Measurements from ENCODE around the gene SSBP4. TPM values are rescaled to one million over a fixed set of nuclear protein-coding genes. Genes with fewer than 3 reads are reported as not detected.
"Not testable (repeated sequence)": the region's sequence is repeated elsewhere in the genome, so short reads cannot be mapped to it uniquely, and the experiment has no call there.

SSBP4 gene
- total RNA-seq, 1 donor from 2014 or later, result 119 TPM

DNA sequence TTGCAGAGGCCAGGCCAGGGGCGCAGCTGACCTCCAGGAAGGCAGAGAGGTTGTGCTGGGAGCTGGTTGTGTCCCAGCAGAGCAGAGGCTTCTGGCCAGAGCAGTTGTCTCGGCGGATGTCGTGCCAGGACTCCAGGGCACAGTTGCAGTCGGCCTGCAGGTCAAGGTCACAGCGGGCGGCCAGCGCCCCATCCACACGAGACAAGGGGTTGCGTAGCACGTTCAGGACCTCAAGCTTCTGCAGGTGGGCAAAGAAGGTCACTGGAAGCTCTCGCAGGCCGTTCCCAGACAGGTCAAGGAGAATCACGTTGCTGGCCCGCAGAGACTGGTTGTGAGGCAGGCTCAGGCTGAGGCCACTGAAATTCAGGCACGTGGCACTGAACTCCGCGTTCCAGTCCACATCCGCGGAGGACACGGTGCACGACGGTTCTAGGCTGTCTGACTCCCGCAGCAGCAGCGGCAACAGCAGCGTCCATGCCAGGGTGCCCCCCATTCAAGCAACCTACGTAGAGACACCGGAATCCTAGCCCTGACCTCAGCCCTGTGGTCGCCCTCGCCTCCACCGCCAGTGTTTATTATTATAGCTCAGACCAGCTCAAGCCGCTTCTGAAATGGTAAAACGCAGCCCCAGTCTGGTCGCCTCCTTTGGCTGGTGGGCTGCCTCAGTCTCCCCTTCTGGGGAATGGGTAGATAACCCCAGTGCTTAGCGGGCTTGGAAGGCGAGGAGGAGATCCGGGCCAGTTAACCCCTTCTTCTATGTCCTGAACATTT lies 22.5 kb upstream of the SSBP4 start:
- H3K4me3 ChIP-seq (ENCODE audit: low read depth, low read length), result no peak overlapping the region
- no peak for DNase-seq (ENCODE audit: low read depth)
- TF ChIP-seq, protein P1, sequence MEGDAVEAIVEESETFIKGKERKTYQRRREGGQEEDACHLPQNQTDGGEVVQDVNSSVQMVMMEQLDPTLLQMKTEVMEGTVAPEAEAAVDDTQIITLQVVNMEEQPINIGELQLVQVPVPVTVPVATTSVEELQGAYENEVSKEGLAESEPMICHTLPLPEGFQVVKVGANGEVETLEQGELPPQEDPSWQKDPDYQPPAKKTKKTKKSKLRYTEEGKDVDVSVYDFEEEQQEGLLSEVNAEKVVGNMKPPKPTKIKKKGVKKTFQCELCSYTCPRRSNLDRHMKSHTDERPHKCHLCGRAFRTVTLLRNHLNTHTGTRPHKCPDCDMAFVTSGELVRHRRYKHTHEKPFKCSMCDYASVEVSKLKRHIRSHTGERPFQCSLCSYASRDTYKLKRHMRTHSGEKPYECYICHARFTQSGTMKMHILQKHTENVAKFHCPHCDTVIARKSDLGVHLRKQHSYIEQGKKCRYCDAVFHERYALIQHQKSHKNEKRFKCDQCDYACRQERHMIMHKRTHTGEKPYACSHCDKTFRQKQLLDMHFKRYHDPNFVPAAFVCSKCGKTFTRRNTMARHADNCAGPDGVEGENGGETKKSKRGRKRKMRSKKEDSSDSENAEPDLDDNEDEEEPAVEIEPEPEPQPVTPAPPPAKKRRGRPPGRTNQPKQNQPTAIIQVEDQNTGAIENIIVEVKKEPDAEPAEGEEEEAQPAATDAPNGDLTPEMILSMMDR (conservative IDR thresholded peaks at IDR 0.05; ENCODE audit: low read depth, low read length), result no peak

DNA sequence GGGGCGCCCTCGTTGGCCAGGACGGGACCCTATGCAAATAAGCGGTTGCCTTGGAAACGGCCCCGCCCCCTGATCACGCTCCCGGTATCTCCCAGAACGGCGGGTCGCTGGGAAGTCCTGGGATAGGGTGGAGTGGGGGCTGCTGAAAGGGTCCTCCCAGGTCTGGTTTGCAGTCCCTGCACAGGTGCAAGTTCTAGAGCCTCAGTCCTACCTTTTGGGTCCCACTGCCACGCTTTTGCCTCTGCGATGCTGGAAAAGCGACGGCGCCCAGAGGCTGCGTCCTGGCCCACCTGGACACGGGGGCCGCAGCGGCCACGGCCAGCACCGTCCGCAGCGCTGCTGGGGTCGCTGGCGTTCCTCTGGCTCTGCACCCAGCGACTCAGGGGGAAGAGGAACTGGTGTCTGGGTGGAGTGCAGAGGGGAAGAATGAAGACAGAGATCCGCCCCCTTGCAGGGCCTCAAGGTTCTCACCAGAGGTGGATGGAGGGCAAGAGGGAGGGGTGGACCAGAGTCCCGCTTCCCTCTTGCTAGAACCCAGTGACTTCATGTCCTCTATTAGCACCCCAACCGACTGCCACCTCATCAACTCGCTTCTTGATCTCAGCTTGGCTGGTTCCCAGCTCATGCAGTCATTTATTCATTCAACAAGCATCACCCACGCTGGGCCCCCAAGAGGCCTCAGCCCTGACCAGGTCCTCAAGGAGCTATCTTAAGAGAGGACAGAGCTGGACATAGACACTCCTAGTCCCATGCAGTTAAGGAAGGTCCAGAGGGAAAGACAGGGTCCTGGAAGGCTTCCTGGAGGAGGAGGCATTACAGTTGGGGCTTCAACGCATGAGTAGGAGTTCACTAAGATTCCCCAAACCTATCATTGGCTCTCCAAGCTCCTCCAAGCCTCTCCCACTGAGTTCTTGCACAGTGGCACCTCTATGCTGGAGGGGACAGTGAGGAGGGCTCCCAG lies 21.7 kb upstream of the SSBP4 start, which contains the start of gene LRRC25:
TSS of gene LRRC25 (minus strand) at position 381 of the 961 bp plus-strand sequence. CDS start 659 bp downstream, outside the sequence.
- no peak for DNase-seq (ENCODE audit: low read depth)
- TF ChIP-seq, protein P1 (conservative IDR thresholded peaks at IDR 0.05; ENCODE audit: low read depth, low read length), result no peak
- no peak within 1 kb of the TSS for H3K4me3 ChIP-seq (ENCODE audit: low read depth, low read length)

DNA sequence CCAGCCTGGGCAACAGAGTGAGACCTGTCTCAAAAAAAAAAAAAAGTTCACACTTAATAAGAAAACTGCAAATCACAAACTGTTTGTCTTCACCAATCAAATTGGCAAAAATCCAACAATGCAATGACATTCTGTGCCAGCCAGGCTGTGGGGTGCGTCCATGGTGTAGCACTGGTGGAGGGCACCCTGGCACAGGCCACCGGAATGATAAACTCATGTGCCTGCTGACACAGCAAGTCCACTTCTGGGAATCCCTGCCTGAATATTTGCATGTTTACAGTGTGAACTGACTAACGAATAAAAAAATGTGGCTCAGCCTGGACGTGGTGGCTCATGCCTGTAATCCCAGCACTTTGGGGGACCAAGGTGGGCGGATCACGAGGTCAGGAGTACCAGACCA lies 20.2 kb upstream of the SSBP4 start:
- peak; percentile 76 for DNase-seq (ENCODE audit: low read depth)
- TF ChIP-seq, protein P1 (conservative IDR thresholded peaks at IDR 0.05; ENCODE audit: low read depth, low read length), result no peak
- H3K4me3 ChIP-seq (ENCODE audit: low read depth, low read length), result no peak overlapping the region

DNA sequence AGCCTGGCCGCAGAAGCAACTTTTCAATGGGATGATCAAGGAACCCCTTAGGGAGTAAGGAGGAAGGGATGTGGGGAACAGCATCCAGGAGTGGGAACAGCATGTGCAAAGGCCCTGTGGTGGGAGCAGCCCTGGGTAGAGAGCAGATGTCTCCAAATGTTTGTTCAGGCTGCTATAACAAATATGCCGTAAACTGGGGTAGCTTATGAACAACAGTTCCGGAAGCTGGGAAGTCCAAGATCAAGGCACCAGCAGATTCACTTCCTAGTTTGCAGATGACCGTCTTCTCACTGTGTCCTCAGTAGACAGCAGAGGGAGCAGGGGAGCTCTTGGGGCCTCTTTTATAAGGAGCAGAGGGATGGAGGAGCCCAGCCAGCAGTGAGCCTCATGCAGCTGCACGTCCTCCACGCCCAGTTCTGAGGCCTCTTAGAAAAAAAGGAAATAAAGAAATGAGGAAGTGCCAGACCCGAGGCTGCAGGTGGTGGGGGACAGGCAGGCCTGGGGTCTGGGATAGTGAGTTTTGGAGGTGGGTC lies 17.6 kb upstream of the SSBP4 start:
- no peak for DNase-seq (ENCODE audit: low read depth)
- TF ChIP-seq, protein P1 (conservative IDR thresholded peaks at IDR 0.05; ENCODE audit: low read depth, low read length), result peak; percentile 66
- peak overlapping the region; percentile 52 for H3K4me3 ChIP-seq (ENCODE audit: low read depth, low read length)

DNA sequence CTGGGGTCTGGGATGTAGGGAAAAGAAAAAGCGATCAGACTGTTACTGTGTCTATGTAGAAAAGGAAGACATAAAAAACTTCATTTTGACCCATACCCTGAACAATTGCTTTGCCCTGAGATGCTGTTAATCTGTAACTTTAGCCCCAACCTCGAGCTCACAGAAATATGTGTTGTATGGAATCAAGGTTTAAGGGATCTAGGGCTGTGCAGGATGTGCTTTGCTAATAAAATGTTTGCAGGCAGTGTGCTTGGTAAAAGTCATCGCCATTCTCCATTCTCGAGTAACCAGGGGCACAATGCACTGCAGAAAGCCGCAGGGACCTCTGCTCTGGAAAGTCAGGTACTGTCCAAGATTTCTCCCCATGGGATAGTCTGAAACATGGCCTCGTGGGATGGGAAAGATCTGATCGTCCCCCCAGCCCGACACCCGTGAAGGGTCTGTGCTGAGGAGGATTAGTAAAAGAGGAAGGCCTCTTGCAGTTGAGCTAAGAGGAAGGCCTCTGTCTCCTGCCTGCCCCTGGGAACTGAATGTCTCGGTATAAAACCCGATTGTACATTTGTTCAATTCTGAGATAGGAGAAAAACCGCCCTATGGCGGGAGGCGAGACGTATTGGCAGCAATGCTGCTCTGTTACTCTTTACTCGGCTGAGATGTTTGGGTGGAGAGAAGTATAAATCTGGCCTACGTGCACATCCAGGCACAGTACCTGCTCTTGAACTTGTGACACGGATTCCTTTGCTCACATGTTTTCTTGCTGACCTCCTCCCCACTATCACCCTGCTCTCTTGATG lies 16.5 kb upstream of the SSBP4 start:
- peak overlapping the region; percentile 52 for H3K4me3 ChIP-seq (ENCODE audit: low read depth, low read length)
- DNase-seq (ENCODE audit: low read depth), result not testable (repeated sequence)

DNA sequence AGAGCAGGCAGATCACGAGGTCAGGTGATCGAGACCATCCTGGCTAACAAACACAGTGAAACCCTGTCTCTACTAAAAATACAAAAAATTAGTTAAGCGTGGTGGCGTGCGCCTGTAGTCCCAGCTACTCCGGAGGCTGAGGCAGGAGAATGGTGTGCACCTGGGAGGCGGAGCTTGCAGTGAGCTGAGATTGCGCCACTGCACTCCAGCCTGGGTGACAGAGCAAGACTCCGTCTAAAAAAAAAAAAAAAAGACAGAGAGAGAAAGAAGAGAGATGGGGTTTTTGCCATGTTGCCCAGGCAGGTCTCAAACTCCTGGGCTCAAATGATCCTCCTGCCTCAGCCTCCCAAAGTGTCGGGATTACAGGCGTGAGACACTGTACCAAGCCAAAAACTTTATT lies 13.4 kb upstream of the SSBP4 start:
- not testable (repeated sequence) for DNase-seq (ENCODE audit: low read depth); H3K4me3 ChIP-seq (ENCODE audit: low read depth, low read length)

DNA sequence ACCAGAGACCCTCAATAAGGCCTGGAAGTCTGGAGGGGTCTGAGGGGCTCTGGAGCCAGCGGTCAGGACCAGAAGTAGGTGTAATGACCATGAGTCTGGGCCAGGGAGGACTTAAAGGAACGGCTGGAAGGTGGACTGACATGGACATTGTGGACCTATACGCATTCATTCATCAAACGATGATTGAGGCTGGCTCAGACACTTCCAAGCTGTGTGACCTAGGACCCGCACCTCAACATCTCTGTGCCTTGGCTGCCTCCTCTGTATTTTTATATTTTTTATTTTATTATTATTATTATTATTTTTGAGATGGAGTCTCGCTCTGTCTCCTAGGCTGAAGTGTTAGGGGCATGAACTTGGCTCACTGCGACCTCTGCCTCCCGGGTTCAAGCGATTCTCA lies 12.4 kb upstream of the SSBP4 start:
- no peak overlapping the region for H3K4me3 ChIP-seq (ENCODE audit: low read depth, low read length)
- TF ChIP-seq, protein P1 (conservative IDR thresholded peaks at IDR 0.05; ENCODE audit: low read depth, low read length), result no peak
- no peak for DNase-seq (ENCODE audit: low read depth)

All from epithelial cell of proximal tubule (primary cell).